DND-41 (cell line): ENCODE data around the gene CABP1.

ENCODE experiments used
- EZH2 ChIP-seq: IDR thresholded peaks from 3 replicates; pipeline ENCODE4 v1.6.1; 2012; ENCODE audit warnings: borderline replicate concordance, low read depth, mild to moderate bottlenecking, moderate library complexity, low read length, inconsistent platforms; ENCODE audit not compliant: severe bottlenecking
- TF ChIP-seq, protein P1 (sequence below): IDR thresholded peaks from 2 replicates; pipeline ENCODE4 v1.5.1; 2012; ENCODE audit warnings: borderline replicate concordance, low read length, moderate library complexity, mild to moderate bottlenecking; ENCODE audit not compliant: poor library complexity, severe bottlenecking; ENCODE audit errors: extremely low read depth

DNA sequence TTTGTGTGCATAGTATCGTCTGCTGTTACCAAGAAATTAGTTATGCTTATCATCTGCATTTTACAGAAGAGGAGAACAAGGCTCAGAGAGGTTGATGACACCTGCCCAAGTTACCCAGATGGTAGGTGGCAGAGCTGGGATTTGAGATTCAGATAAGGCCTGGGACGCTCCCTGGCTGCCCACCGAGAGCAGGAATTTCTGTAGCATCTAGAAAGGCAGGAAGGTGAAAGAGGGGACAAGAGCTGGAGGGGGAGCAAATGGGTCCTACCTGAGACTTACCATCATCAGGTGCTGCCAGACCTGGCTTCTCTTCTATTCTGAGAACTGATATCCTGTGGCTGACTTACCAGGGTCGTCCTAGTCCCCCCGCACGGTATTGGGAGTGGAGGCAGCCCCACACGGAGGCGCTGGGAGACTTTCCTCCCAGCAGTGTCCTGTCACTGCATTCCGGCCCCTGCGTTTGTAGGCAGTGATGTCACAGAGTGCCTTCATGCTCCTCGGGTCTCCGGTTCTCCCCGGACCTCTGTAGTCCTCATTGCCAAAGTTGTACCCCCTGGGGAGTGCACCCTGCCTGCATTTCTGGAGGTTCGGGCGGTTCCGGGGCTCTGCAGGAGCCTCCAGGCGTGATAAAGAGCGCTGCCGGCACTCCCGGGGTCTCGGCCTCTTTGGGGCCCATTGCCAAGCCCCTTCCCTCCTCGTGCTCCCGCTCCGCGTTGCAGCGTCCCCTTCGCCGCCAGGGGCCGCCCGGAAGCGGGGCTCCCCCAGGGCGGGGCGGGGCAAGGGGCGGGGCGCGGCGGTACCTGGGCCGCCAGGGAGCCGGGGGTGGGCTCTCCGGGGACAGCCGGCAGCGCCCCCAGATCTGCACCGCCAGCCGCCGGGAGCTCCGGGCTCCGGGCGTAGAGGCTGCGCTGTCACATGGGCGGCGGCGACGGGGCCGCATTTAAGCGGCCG lies at the start of gene CABP1:
- TF ChIP-seq, protein P1, sequence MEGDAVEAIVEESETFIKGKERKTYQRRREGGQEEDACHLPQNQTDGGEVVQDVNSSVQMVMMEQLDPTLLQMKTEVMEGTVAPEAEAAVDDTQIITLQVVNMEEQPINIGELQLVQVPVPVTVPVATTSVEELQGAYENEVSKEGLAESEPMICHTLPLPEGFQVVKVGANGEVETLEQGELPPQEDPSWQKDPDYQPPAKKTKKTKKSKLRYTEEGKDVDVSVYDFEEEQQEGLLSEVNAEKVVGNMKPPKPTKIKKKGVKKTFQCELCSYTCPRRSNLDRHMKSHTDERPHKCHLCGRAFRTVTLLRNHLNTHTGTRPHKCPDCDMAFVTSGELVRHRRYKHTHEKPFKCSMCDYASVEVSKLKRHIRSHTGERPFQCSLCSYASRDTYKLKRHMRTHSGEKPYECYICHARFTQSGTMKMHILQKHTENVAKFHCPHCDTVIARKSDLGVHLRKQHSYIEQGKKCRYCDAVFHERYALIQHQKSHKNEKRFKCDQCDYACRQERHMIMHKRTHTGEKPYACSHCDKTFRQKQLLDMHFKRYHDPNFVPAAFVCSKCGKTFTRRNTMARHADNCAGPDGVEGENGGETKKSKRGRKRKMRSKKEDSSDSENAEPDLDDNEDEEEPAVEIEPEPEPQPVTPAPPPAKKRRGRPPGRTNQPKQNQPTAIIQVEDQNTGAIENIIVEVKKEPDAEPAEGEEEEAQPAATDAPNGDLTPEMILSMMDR = peak; percentile 49
- no peak for TF ChIP-seq EZH2
